WERI-Rb-1 (cell line): ENCODE results near the gene C5.

Experiments
- DNase-seq: peaks from one replicate; pipeline ENCODE4 v3.0.0-alpha.2; 2020
- H3K27ac ChIP-seq: fragments of 250-450 bp; sonication (Bioruptor Pico); 2 replicates; pipeline ENCODE4 v1.5.1; 2020; ENCODE audit warnings: mild to moderate bottlenecking, moderate library complexity
- H3K27me3 ChIP-seq: fragments of 250-450 bp; sonication (Bioruptor Pico); 2 replicates; pipeline ENCODE4 v1.5.1; 2021; ENCODE audit warnings: mild to moderate bottlenecking, low read depth, moderate library complexity; ENCODE audit not compliant: insufficient read depth, severe bottlenecking
- H3K36me3 ChIP-seq: fragments of 250-450 bp; sonication (Bioruptor Pico); 2 replicates; pipeline ENCODE4 v1.5.1; 2020; ENCODE audit warnings: mild to moderate bottlenecking, moderate library complexity
- H3K4me3 ChIP-seq: 2 replicates; pipeline ENCODE4 v1.5.1; 2011; ENCODE audit warnings: low read depth, mild to moderate bottlenecking, control low read depth, low read length
- H3K9me3 ChIP-seq: fragments of 250-450 bp; sonication (Bioruptor Pico); 2 replicates; pipeline ENCODE4 v1.5.1; 2021; ENCODE audit warnings: mild to moderate bottlenecking, moderate library complexity; ENCODE audit not compliant: severe bottlenecking
- TF ChIP-seq, protein P1 (sequence below): IDR thresholded peaks from 2 replicates; pipeline ENCODE4 v1.5.1; 2011; ENCODE audit warnings: low read depth, mild to moderate bottlenecking, control low read depth, inconsistent platforms, low read length

C5 gene

GRCh38 chr9:121082075-121082474 lies 32.0 kb upstream of the C5 start:
- TF ChIP-seq, protein P1, sequence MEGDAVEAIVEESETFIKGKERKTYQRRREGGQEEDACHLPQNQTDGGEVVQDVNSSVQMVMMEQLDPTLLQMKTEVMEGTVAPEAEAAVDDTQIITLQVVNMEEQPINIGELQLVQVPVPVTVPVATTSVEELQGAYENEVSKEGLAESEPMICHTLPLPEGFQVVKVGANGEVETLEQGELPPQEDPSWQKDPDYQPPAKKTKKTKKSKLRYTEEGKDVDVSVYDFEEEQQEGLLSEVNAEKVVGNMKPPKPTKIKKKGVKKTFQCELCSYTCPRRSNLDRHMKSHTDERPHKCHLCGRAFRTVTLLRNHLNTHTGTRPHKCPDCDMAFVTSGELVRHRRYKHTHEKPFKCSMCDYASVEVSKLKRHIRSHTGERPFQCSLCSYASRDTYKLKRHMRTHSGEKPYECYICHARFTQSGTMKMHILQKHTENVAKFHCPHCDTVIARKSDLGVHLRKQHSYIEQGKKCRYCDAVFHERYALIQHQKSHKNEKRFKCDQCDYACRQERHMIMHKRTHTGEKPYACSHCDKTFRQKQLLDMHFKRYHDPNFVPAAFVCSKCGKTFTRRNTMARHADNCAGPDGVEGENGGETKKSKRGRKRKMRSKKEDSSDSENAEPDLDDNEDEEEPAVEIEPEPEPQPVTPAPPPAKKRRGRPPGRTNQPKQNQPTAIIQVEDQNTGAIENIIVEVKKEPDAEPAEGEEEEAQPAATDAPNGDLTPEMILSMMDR, result no peak
- DNase-seq, result no peak
- Histone ChIP-seq H3K36me3 (peaks cover 39% of the 10 kb centered on the region), H3K27me3 (no peaks in the 10 kb centered on the region), H3K9me3 (no peaks in the 10 kb centered on the region), H3K27ac (no peak overlapping the region), H3K4me3 (no peak overlapping the region)

DNA sequence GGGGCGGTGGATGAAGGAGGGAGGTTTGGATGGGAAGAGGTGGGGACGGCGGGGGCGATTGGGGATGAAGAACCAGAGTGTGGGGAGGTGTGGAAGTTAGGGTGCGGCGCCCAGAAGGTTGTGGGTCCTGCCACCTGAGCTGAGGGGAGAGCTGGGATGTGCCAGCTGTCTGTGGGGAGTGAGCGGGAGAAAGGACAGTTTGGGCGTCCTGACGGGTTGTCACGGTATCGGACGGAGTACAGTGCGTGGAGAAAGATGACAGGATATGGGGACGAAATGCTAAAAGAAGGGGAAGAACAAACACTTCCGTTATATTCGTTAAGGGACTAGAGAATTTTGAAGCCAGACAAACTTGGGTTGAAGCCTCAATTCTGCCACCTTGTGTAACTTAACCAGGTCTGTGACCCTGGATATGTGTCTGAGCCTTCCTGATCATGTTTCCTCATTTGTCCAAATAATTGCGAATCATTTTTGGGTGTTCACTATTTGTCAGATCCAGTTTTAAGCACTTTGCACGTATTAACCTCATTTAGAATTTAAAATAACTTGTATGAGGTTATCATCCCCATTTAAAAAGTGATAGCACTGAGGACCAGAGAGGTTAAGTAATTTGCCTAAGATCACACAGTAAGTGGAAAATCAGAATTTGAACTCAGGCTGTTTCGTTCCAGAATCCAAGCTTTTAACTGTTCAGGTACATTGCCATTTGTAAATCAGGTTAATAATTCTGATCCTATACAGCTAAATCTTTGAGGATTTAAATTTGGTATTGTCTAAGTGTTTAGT lies 25.4 kb upstream of the C5 start:
- DNase-seq, result no peak
- Histone ChIP-seq H3K36me3 (peaks cover 12% of the 10 kb centered on the region), H3K4me3 (peak overlapping the region; percentile 70), H3K27ac (peak overlapping the region; percentile 99), H3K9me3 (no peaks in the 10 kb centered on the region), H3K27me3 (no peaks in the 10 kb centered on the region)
- TF ChIP-seq, protein P1, result no peak

GRCh38 chr9:121074370-121075250 lies 24.5 kb upstream of the C5 start, which contains the start of gene CNTRL:
CNTRL (plus strand) TSS chr9:121074955; CDS start chr9:121088327, 13,372 bp downstream.
- peak; percentile 97 for DNase-seq
- no peaks in the 10 kb centered on the region for H3K9me3 ChIP-seq
- H3K27ac ChIP-seq, result peak within 1 kb of the TSS; percentile 99
- TF ChIP-seq, protein P1, result no peak
- H3K27me3 ChIP-seq, result no peaks in the 10 kb centered on the region
- H3K4me3 ChIP-seq, result peak within 1 kb of the TSS; percentile 70
- H3K36me3 ChIP-seq, result peaks cover 5% of the 10 kb centered on the region; the same call in 1 of the 2 replicates

- Histone ChIP-seq H3K27ac (no peak overlapping the region), H3K36me3 (peaks cover 5% of the 10 kb centered on the region; the same call in 1 of the 2 replicates), H3K27me3 (no peaks in the 10 kb centered on the region), H3K4me3 (no peak overlapping the region), H3K9me3 (peaks cover 4% of the 10 kb centered on the region)
- DNase-seq, result no peak
- TF ChIP-seq, protein P1, result no peak
Measured at GRCh38 chr9:121073038-121073437, 23.0 kb upstream of the C5 start.

- H3K9me3 ChIP-seq, result peaks cover 9% of the 10 kb centered on the region
- H3K27ac ChIP-seq, result no peak overlapping the region
- TF ChIP-seq, protein P1, result no peak
- no peaks in the 10 kb centered on the region for H3K27me3 ChIP-seq
- peaks cover 5% of the 10 kb centered on the region; the same call in 1 of the 2 replicates for H3K36me3 ChIP-seq
- DNase-seq, result no peak
- H3K4me3 ChIP-seq, result no peak overlapping the region
Measured at GRCh38 chr9:121071756-121072421, 21.8 kb upstream of the C5 start.
